K562 (cell line): ENCODE measurements around the gene ASCC1. TPM values are rescaled to one million over a fixed set of nuclear protein-coding genes. Genes with fewer than 3 reads are reported as not detected.

Experiments used
- ATAC-seq: fragments of 200-7000 bp; cut with Tn5 transposase; 3 replicates; pipeline ENCODE4 v1.9.1; 2020; ENCODE audit warnings: moderate library complexity
- Bru-seq: library from RNA; stranded (reverse); fragments of 400-500 nt; gene quantifications from one replicate; lab custom pipeline; 2021; lab: Mats Ljungman, UMichigan
- BruChase-seq, 2 experiments: library from RNA; stranded (reverse); fragments of 400-500 nt; gene quantifications; one replicate each; lab custom pipeline; 2021; lab: Mats Ljungman, UMichigan
- BruUV-seq: library from RNA; stranded (reverse); fragments of 400-500 nt; replicated peaks from 2 replicates; lab custom pipeline; 2021; lab: Mats Ljungman, UMichigan
- CTCF ChIA-PET: fragments of 300-600 bp; formaldehyde crosslinking; extraction: SDS; loops from one replicate; lab custom pipeline; 2021; ENCODE audit warnings: low intra/inter-chr PET ratio; lab: Yijun Ruan, JAX
- POLR2A ChIA-PET: fragments of 300-600, 350-650 bp; sonication (Branson Sonifier 250); formaldehyde crosslinking; extraction: SDS; loops from one replicate; lab custom pipeline; 2021; ENCODE audit warnings: antibody characterized with exemption, inconsistent platforms; lab: Yijun Ruan, JAX
- DNase-seq, 4 experiments: peaks; one replicate each; pipeline versions ENCODE4 v3.0.0 to v3.0.0-alpha.2; 2011 to 2018; ENCODE audit warnings: low spot score in 3 of 4, mixed read lengths in 3 of 4; ENCODE audit errors: extremely low read depth in 1 of 4
- FAIRE-seq: peaks from 2 replicates; lab custom pipeline; 2011; peaks lifted over from hg19 to GRCh38; lab: Jason Lieb, UNC
- H2AFZ ChIP-seq: 2 replicates; pipeline ENCODE4 v1.6.0; 2011; ENCODE audit warnings: low read depth, low read length, control low read depth, inconsistent platforms
- H3K27ac ChIP-seq: fragments of 200-600 bp; 3 replicates; pipeline ENCODE4 v1.8.0; 2011; ENCODE audit warnings: low read depth, mild to moderate bottlenecking, control low read depth, inconsistent platforms, low read length, moderate library complexity, mixed read lengths; ENCODE audit errors: extremely low read depth
- H3K27me3 ChIP-seq, 2 experiments: fragments of 300-600 bp in 1 of 2; 2 replicates in 1 of 2; 3 replicates in 1 of 2; pipeline versions ENCODE4 v1.6.0 to v1.8.0; 2011; ENCODE audit warnings: inconsistent platforms in 2 of 2, low read length in 2 of 2, mild to moderate bottlenecking in 1 of 2, mixed read lengths in 1 of 2, moderate library complexity in 1 of 2; ENCODE audit not compliant: control insufficient read depth in 2 of 2, insufficient read depth in 2 of 2
- H3K36me3 ChIP-seq: fragments of 300-600 bp; 3 replicates; pipeline ENCODE4 v1.8.0; 2011; ENCODE audit warnings: mild to moderate bottlenecking, low read length, inconsistent platforms; ENCODE audit not compliant: control insufficient read depth, insufficient read depth
- H3K4me1 ChIP-seq, 2 experiments: fragments of 200-600 bp in 1 of 2; replicated peaks in 1 of 2; 2 replicates in 1 of 2; 3 replicates in 1 of 2; pipeline versions ENCODE4 v1.5.1 to v1.8.0; 2011; ENCODE audit warnings: inconsistent platforms in 2 of 2, low read length in 2 of 2, mild to moderate bottlenecking in 1 of 2, mixed read lengths in 1 of 2, moderate library complexity in 1 of 2; ENCODE audit not compliant: control insufficient read depth in 2 of 2, insufficient read depth in 2 of 2
- H3K4me2 ChIP-seq: 2 replicates; pipeline ENCODE4 v1.6.1; 2011; ENCODE audit warnings: low read length, control low read depth, inconsistent platforms, mixed read lengths; ENCODE audit not compliant: insufficient read depth
- H3K4me3 ChIP-seq: fragments of 200-600 bp; sonication (generic), shearing (Covaris generic); 2 replicates; pipeline ENCODE4 v1.5.1; 2016; ENCODE audit warnings: control low read depth, inconsistent platforms
- H3K79me2 ChIP-seq: fragments of 200-600 bp; 3 replicates; pipeline ENCODE4 v1.8.0; 2011; ENCODE audit warnings: low read length, inconsistent platforms; ENCODE audit not compliant: control insufficient read depth, insufficient read depth
- H3K9ac ChIP-seq, 2 experiments: 2 replicates each; pipeline versions ENCODE4 v1.6.0 to v1.6.1; 2011; ENCODE audit warnings: low read depth in 2 of 2, low read length in 2 of 2, control low read depth in 1 of 2, inconsistent platforms in 1 of 2, mild to moderate bottlenecking in 1 of 2, mixed read lengths in 1 of 2; ENCODE audit not compliant: insufficient read depth in 1 of 2
- H3K9me1 ChIP-seq: one replicate; pipeline ENCODE4 v1.6.0; 2011; ENCODE audit warnings: inconsistent platforms, mild to moderate bottlenecking, low read length, moderate library complexity; ENCODE audit not compliant: control insufficient read depth, insufficient read depth
- H3K9me3 ChIP-seq: replicated peaks from 2 replicates; pipeline ENCODE4 v1.5.1; 2011; ENCODE audit warnings: low read depth, low read length, inconsistent platforms; ENCODE audit not compliant: control insufficient read depth, insufficient read depth
- H4K20me1 ChIP-seq: replicated peaks from 2 replicates; pipeline ENCODE4 v1.6.1; 2011; ENCODE audit warnings: low read length, inconsistent platforms, mixed read lengths; ENCODE audit not compliant: control insufficient read depth, insufficient read depth
- ATF1 ChIP-seq, 2 experiments: fragments of 450-650 bp in 1 of 2; IDR thresholded peaks; 2 replicates each; pipeline ENCODE4 v1.6.1; 2016; ENCODE audit warnings: missing compliant biosample characterization in 1 of 2, missing genetic modification characterization in 1 of 2
- ERF ChIP-seq: fragments of 450-650 bp; formaldehyde crosslinking; IDR thresholded peaks from 2 replicates; pipeline ENCODE4 v1.4.0; 2020; ENCODE audit warnings: mild to moderate bottlenecking, mixed read lengths
- GABPB1 ChIP-seq: sonication (generic); formaldehyde crosslinking; IDR thresholded peaks from 2 replicates; pipeline ENCODE4 v1.8.0; 2022; ENCODE audit warnings: mild to moderate bottlenecking, missing genetic modification reagents
- IRF2 ChIP-seq: sonication (generic); formaldehyde crosslinking; IDR thresholded peaks from 2 replicates; pipeline ENCODE4 v1.8.1; 2022; ENCODE audit warnings: mild to moderate bottlenecking, missing genetic modification reagents
- KAT7 ChIP-seq: sonication (generic); formaldehyde crosslinking; IDR thresholded peaks from 2 replicates; pipeline ENCODE4 v1.8.0; 2022; ENCODE audit warnings: missing genetic modification reagents, mild to moderate bottlenecking, borderline replicate concordance
- NCOR1 ChIP-seq: fragments of 450-650 bp; IDR thresholded peaks from 2 replicates; pipeline ENCODE4 v1.6.1; 2016; ENCODE audit warnings: mild to moderate bottlenecking, moderate library complexity
- NUFIP1 ChIP-seq: fragments of 450-650 bp; IDR thresholded peaks from 2 replicates; pipeline ENCODE4 v1.6.1; 2018; ENCODE audit not compliant: partially characterized antibody
- PCBP1 ChIP-seq: fragments of 200-400 bp; formaldehyde crosslinking; IDR thresholded peaks from 2 replicates; pipeline ENCODE4 v1.6.1; 2018; ENCODE audit warnings: mild to moderate bottlenecking, low read depth, low read length; ENCODE audit not compliant: poor library complexity, severe bottlenecking
- PHF8 ChIP-seq: fragments of 200-600 bp; sonication (generic); IDR thresholded peaks from 2 replicates; pipeline ENCODE4 v1.6.1; 2012; ENCODE audit warnings: mixed run types, mild to moderate bottlenecking, inconsistent platforms, low read length, moderate library complexity, borderline replicate concordance
- POLR2AphosphoS5 ChIP-seq: IDR thresholded peaks from 2 replicates; pipeline ENCODE4 v1.6.1; 2011; ENCODE audit warnings: mild to moderate bottlenecking, low read depth, low read length, moderate library complexity; ENCODE audit not compliant: control insufficient read depth, insufficient read depth
- TAF9B ChIP-seq: fragments of 450-650 bp; IDR thresholded peaks from 2 replicates; pipeline ENCODE4 v1.6.1; 2018; ENCODE audit warnings: mild to moderate bottlenecking; ENCODE audit not compliant: partially characterized antibody
- ZC3H4 ChIP-seq: sonication (generic); formaldehyde crosslinking; IDR thresholded peaks from 2 replicates; pipeline ENCODE4 v1.9.0; 2021; ENCODE audit warnings: missing genetic modification reagents, borderline replicate concordance
- ZNF586 ChIP-seq: fragments of 450-650 bp; formaldehyde crosslinking; conservative IDR thresholded peaks from 2 replicates; pipeline ENCODE4 v1.4.0; 2020; ENCODE audit warnings: mild to moderate bottlenecking, moderate library complexity
- WGBS: fragments of 100-300 bp; shearing (Covaris generic); methylation state at CpG from one replicate; pipeline ENCODE4 v1.1.6; 2016; ENCODE audit warnings: low coverage, mixed read lengths; ENCODE audit not compliant: insufficient coverage; ENCODE audit errors: missing lambda C conversion rate; 5-methylcytosine and 5-hydroxymethylcytosine counted together
- in situ Hi-C: fragments of 300-500 bp; cut with MboI; formaldehyde crosslinking; loops from 4 replicates; pipeline ENCODE4 v1.15.0; 2018; ENCODE audit warnings: inconsistent platforms, mixed read lengths
- intact Hi-C: fragments of 100-400 bp; cut with micrococcal nuclease; formaldehyde crosslinking; loops from 2 replicates; pipeline ENCODE4 v1.14.2; 2022
- long read RNA-seq, 3 experiments: library from polyadenylated mRNA in 2 of 3; library from RNA in 1 of 3; unstranded in 2 of 3; stranded (forward) in 1 of 3; transcript quantifications; one replicate each; pipeline ENCODE4 v2.0.0, GENCODE V29; 2019 to 2022
- polyA minus RNA-seq, 3 experiments: library from RNA; depleted of rRNA, polyadenylated mRNA; stranded (reverse); fragments of >200 nt; gene quantifications; 2 replicates each; pipeline ENCODE4 v1.2.3, GENCODE V29; 2011
- polyA plus RNA-seq, 8 experiments: library from polyadenylated mRNA; depleted of rRNA in 4 of 8; stranded (reverse) in 5 of 8; unstranded in 3 of 8; fragments of >200 nt; fragmentation: Nextera tagmentation in 2 of 8; fragmentation: Illumina TruSeq in 1 of 8; extraction: Ambion mirVana in 2 of 8; extraction: Trizol in 1 of 8; gene quantifications; 2 replicates each; pipeline versions ENCODE4 v1.2.1 to v1.2.3, GENCODE V29; 2011 to 2014; ENCODE audit warnings: inconsistent platforms in 1 of 8, missing spikeins in 1 of 8
- total RNA-seq, 7 experiments: library from RNA; depleted of rRNA in 6 of 7; stranded (reverse); fragments of >200 nt in 6 of 7; fragmentation: Illumina TruSeq in 2 of 7; extraction: Trizol in 2 of 7; gene quantifications; 2 replicates each; pipeline versions ENCODE4 v1.2.1 to v1.2.3, GENCODE V29; 2011 to 2021; ENCODE audit warnings: low replicate concordance in 1 of 7

ASCC1 gene
- total RNA-seq (2011; cell fraction: chromatin; rRNA removed; ENCODE audit: low replicate concordance): 49.7 and 77.0 TPM in 2 replicates
- total RNA-seq (2011; cell fraction: nucleolus; rRNA removed): 28.7 and 34.9 TPM in 2 replicates
- total RNA-seq (2011; cell fraction: nucleoplasm; rRNA removed): 43.5 and 57.0 TPM in 2 replicates
- total RNA-seq (2014; rRNA removed): 27.6 and 31.7 TPM in 2 replicates
- 52.8 and 62.6 TPM in 2 replicates for total RNA-seq (2014; rRNA removed; fragmentation: Illumina TruSeq; extraction: Trizol)
- 33.3 and 38.2 TPM in 2 replicates for total RNA-seq (2015; rRNA removed; fragmentation: Illumina TruSeq; extraction: Trizol)
- total RNA-seq (2021): 45.7 and 48.4 TPM in 2 replicates
- polyA plus RNA-seq (2011; rRNA removed): 53.2 and 64.1 TPM in 2 replicates
- 20.9 and 37.8 TPM in 2 replicates for polyA plus RNA-seq (2011; cell fraction: cytosol; rRNA removed)
- 13.5 and 19.8 TPM in 2 replicates for polyA plus RNA-seq (2011; cell fraction: nucleus; rRNA removed)
- 39.1 and 50.0 TPM in 2 replicates for polyA plus RNA-seq (2012)
- polyA plus RNA-seq (2014; fragmentation: Illumina TruSeq; extraction: Trizol): 54.4 and 70.0 TPM in 2 replicates
- polyA plus RNA-seq (2014; fragmentation: Nextera tagmentation; extraction: Ambion mirVana): 10 to 100 TPM; 50.8 to 73.3 TPM
- polyA plus RNA-seq (2014; rRNA removed): 42.7 and 55.5 TPM in 2 replicates
- polyA minus RNA-seq (2011; rRNA and poly(A)+ RNA removed): 90.3 and 97.7 TPM in 2 replicates
- 35.1 and 39.2 TPM in 2 replicates for polyA minus RNA-seq (2011; cell fraction: cytosol; rRNA and poly(A)+ RNA removed)
- polyA minus RNA-seq (2011; cell fraction: nucleus; rRNA and poly(A)+ RNA removed): 13.6 and 33.1 TPM in 2 replicates
- percentile 69 among the genes with signal in this experiment for Bru-seq, nascent RNA
- BruChase-seq, experiment 1, labeled RNA remaining after a 2-hour chase: percentile 74 among the genes with signal in this experiment
- BruChase-seq, experiment 2, labeled RNA remaining after a 6-hour chase: percentile 68 among the genes with signal in this experiment
- long read RNA-seq, experiment 1, transcript ASCC1-202 (10 exons, 2,002 nt): major isoform, 46 of 182 reads
- long read RNA-seq, experiment 1, partial matches to known transcripts: 8 of 182 reads
- long read RNA-seq, experiment 1, other reads (novel, unspliced or antisense): 127 of 182 reads
- long read RNA-seq, experiment 2, transcript ASCC1-202 (10 exons, 2,002 nt): major isoform, 14 of 60 reads
- long read RNA-seq, experiment 2, partial matches to known transcripts: 7 of 60 reads
- long read RNA-seq, experiment 2, other reads (novel, unspliced or antisense): 39 of 60 reads
- long read RNA-seq, experiment 3, transcript ASCC1-202 (10 exons, 2,002 nt): major isoform, 27 of 46 reads
- long read RNA-seq, experiment 3, partial matches to known transcripts: 2 of 46 reads
- long read RNA-seq, experiment 3, other reads (novel, unspliced or antisense): 17 of 46 reads

DNA sequence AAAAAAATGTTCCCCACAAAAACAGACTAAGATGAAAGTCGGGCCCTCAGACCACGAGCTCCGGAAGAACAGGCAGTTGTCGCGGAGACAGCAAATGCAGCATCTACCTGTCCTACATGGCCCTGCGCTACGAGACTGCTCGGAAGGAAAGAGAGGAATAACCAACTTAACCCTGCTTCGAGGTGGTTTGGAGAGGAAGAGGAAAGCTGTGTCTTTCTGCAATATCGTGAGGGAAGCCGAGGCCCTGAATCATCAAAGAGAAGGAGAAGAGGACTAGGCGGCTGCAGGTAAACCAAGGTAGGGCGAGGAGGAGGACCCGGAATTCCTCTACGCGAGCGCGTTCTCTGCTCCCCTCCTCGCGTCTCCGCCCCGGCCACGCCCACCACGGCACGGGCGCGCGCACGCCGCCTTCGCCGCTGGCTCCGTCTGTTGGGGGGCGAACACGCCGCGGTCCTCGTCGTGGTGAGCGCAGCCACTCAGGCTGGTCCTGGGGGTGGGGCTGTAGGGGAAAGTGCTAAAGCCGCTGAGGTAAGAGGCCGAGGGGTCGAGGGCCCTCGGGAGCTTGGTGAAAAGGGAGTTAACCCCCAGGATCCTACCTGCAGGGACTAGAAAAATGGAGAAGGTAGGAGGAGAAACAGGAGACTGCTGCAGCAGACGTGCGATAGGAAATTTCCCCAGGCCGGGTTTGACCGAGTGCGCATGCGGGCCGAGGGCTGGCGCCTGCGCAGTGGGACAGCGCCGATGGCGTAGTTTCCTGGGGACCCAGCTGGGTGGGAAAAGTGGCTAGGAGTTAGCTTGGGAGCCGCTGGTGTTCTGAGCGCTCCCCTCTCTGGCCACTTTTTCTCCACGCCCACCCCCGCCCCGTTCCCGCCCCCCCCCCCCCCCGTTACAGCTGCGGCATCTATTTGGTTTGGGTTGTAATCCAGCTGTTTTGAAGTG lies at the start of gene ASCC1, which contains the start of gene ANAPC16:
Gene ASCC1 (minus strand): TSS at position 666 of the 939 bp plus-strand sequence. CDS start 2,978 bp downstream, outside the sequence.
Gene ANAPC16 (plus strand): TSS at position 402 of the 939 bp plus-strand sequence. CDS start 7,903 bp downstream, outside the sequence.
- Histone ChIP-seq H3K4me1 (peaks cover 13 to 19% of the 10 kb centered on the region in 2 experiments; a peak in 4 of 5 replicates), H3K27ac (peak within 1 kb of the TSS; percentile 99), H2AFZ (peak within 1 kb of the TSS; percentile 100), H4K20me1 (no peaks in the 10 kb centered on the region), H3K9ac (peak within 1 kb of the TSS; percentile 92 to 97), H3K36me3 (peaks cover 21% of the 10 kb centered on the region; the same call in 2 of the 3 replicates), H3K4me2 (peak within 1 kb of the TSS; percentile 100), H3K4me3 (peak within 1 kb of the TSS; percentile 65), H3K79me2 (peaks cover 59% of the 10 kb centered on the region), H3K9me3 (no peaks in the 10 kb centered on the region), H3K9me1 (no peaks in the 10 kb centered on the region), H3K27me3 (no peaks in the 10 kb centered on the region)
- in situ Hi-C loops: no loop called here
- BruUV-seq: TSS peak; percentile 75
- ATAC-seq (peak; percentile 90), DNase-seq (peak; percentile 93 to 98 (median 97)), FAIRE-seq (peak; percentile 75)
- POLR2A ChIA-PET: interaction anchor here (0.6 to 3.0 kb wide), 29 partner anchors 10 to 549 kb away, joined by 3 to 42 read pairs (median 3); partner anchors contain the start of gene DDIT4
- intact Hi-C loops: loop anchor here (2.0 kb wide), 1 partner anchor 57 kb away; the partner anchor contains the start of gene DDIT4
- CTCF ChIA-PET: interaction anchor here (0.8 kb wide), 2 partner anchors 122 to 168 kb away, joined by 3 read pairs; no protein-coding TSS in a partner anchor
- under 1% methylated on average over 58 of the region's 64 CpGs for WGBS
- TF ChIP-seq ATF1 (CRISPR knock-in tag; IDR thresholded peaks at IDR 0.05) (no peak), ATF1 (tag; IDR thresholded peaks at IDR 0.05) (peak; percentile 87), POLR2AphosphoS5 (peak; percentile 95), IRF2 (no peak), GABPB1 (CRISPR knock-in tag) (0 out of 2 replicates have a peak, but pooled peaks have one; percentile 70), NCOR1 (no peak), ZNF586 (CRISPR knock-in tag) (0 out of 2 replicates have a peak, but pooled peaks have one; percentile 23), TAF9B (peak; percentile 94), NUFIP1 (peak; percentile 8), PHF8 (peak; percentile 100), ERF (peak; percentile 86), ZC3H4 (CRISPR knock-in tag) (peak; percentile 68; the same call in 1 of the 2 replicates), PCBP1 (peak; percentile 17), KAT7 (CRISPR knock-in tag) (peak; percentile 80; the same call in 1 of the 2 replicates)
